Tibial nerve (tissue), 4 donors: ENCODE results near the gene CHN2. TPM values are rescaled to one million over a fixed set of nuclear protein-coding genes. Genes with fewer than 3 reads are reported as not detected.

Source experiments
- DNase-seq, 2 donors: peaks; one replicate each; pipeline ENCODE4 v3.0.0-alpha.2; 2019; ENCODE audit warnings: low spot score in 2 of 2
- H3K27ac ChIP-seq, 4 donors: fragments of 200-600 bp; sonication (generic) in 3 of 4; one replicate each; pipeline ENCODE4 v1.5.1; 2017 to 2019; ENCODE audit warnings: mild to moderate bottlenecking in 1 of 4
- H3K27me3 ChIP-seq, 2 donors: fragments of 200-600 bp; sonication (generic) in 1 of 2; one replicate each; pipeline versions ENCODE4 v1.5.1 to v1.6.0; 2017 to 2019
- H3K36me3 ChIP-seq, 3 donors: fragments of 200-600 bp; sonication (generic); one replicate each; pipeline ENCODE4 v1.5.1; 2018 to 2019
- H3K4me1 ChIP-seq, 4 donors: fragments of 200-600 bp; sonication (generic) in 3 of 4; one replicate each; pipeline ENCODE4 v1.5.1; 2017 to 2019
- H3K4me3 ChIP-seq, 4 donors: fragments of 200-600 bp; sonication (generic) in 3 of 4; one replicate each; pipeline ENCODE4 v1.5.1; 2017 to 2019; ENCODE audit warnings: mild to moderate bottlenecking in 1 of 4, moderate library complexity in 1 of 4
- H3K9me3 ChIP-seq, 4 donors: fragments of 200-600 bp; sonication (generic) in 3 of 4; one replicate each; pipeline ENCODE4 v1.5.1; 2017 to 2019
- EP300 ChIP-seq, 2 donors: sonication (generic); formaldehyde crosslinking; IDR thresholded peaks; one replicate each; pipeline ENCODE4 v1.6.1; 2017; ENCODE audit warnings: antibody characterized with exemption in 2 of 2, mild to moderate bottlenecking in 1 of 2
- POLR2A ChIP-seq, 2 donors: fragments of 450-650 bp; IDR thresholded peaks; one replicate each; pipeline ENCODE4 v1.6.1; 2017; ENCODE audit warnings: antibody characterized with exemption in 2 of 2, mild to moderate bottlenecking in 2 of 2, moderate library complexity in 2 of 2
- WGBS, 2 donors: methylation state at CpG; one replicate each; pipeline ENCODE4 v1.1.5; 2018; 5-methylcytosine and 5-hydroxymethylcytosine counted together
- total RNA-seq, 4 donors: library from RNA; depleted of rRNA; stranded (reverse); fragments of >200 nt; gene quantifications; one replicate each; pipeline ENCODE4 v1.1.0, GENCODE V29; 2016
- TF ChIP-seq, protein P1 (sequence below), 5 experiments: fragments of 200-600 bp in 3 of 5; fragments of 450-650 bp in 2 of 5; sonication (generic) in 3 of 5; IDR thresholded peaks; one replicate each; pipeline ENCODE4 v1.5.1; 2016 to 2019; ENCODE audit warnings: antibody characterized with exemption in 5 of 5, mild to moderate bottlenecking in 3 of 5, moderate library complexity in 2 of 5

CHN2 gene
- total RNA-seq, 4 donors from 2014 or later, result 3.9 to 12.6 (median 7.0) TPM

GRCh38 chr7:29495653-29496052, 301.1 kb downstream of the CHN2 start:
- no peaks in the 10 kb centered on the region for H3K9me3 ChIP-seq
- WGBS, 2 donors, result 89 to 90% methylated on average over 7 of the region's 7 CpGs

GRCh38 chr7:29496355-29497020, 301.9 kb downstream of the CHN2 start:
- no peaks in the 10 kb centered on the region for H3K36me3 ChIP-seq
- H3K27ac ChIP-seq, result no peak overlapping the region
- 89 to 94% methylated on average over 1 of the region's 1 CpG for WGBS, 2 donors
- H3K4me3 ChIP-seq, result no peak overlapping the region
- no peak for DNase-seq
- H3K4me1 ChIP-seq, result no peaks in the 10 kb centered on the region
- H3K9me3 ChIP-seq, result no peaks in the 10 kb centered on the region
- TF ChIP-seq, protein P1, sequence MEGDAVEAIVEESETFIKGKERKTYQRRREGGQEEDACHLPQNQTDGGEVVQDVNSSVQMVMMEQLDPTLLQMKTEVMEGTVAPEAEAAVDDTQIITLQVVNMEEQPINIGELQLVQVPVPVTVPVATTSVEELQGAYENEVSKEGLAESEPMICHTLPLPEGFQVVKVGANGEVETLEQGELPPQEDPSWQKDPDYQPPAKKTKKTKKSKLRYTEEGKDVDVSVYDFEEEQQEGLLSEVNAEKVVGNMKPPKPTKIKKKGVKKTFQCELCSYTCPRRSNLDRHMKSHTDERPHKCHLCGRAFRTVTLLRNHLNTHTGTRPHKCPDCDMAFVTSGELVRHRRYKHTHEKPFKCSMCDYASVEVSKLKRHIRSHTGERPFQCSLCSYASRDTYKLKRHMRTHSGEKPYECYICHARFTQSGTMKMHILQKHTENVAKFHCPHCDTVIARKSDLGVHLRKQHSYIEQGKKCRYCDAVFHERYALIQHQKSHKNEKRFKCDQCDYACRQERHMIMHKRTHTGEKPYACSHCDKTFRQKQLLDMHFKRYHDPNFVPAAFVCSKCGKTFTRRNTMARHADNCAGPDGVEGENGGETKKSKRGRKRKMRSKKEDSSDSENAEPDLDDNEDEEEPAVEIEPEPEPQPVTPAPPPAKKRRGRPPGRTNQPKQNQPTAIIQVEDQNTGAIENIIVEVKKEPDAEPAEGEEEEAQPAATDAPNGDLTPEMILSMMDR (IDR thresholded peaks at IDR 0.05), result no peak
- TF ChIP-seq EP300 (IDR thresholded peaks at IDR 0.05) (no peak), POLR2A (IDR thresholded peaks at IDR 0.05) (no peak)
- no peaks in the 10 kb centered on the region for H3K27me3 ChIP-seq

More at GRCh38 chr7:29495653-29496052, 301.1 kb downstream of the CHN2 start:
- H3K27ac ChIP-seq, result no peak overlapping the region
- TF ChIP-seq POLR2A (IDR thresholded peaks at IDR 0.05) (no peak), EP300 (IDR thresholded peaks at IDR 0.05) (no peak)
- TF ChIP-seq, protein P1 (IDR thresholded peaks at IDR 0.05), result no peak
- H3K27me3 ChIP-seq, result no peaks in the 10 kb centered on the region
- no peaks in the 10 kb centered on the region for H3K4me1 ChIP-seq
- no peak overlapping the region for H3K4me3 ChIP-seq
- H3K36me3 ChIP-seq, result no peaks in the 10 kb centered on the region
- no peak for DNase-seq

DNA sequence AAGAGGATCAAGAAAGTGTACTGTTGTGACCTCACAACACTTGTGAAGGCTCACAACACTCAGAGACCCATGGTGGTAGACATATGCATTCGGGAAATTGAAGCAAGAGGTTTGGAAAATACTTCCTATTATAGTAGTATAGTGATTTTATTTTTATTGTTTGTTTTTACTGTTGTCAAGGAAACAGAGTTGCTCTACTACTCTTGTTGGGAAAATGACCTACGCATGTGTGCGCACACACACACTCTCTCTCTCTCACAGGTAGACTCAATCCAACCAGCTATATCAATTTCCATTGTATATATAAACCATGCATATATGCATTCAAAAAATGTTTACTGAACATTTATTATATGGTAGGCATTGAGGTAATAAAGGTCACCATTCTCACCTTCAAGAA, 305.4 kb downstream of the CHN2 start:
- H3K9me3 ChIP-seq, result no peaks in the 10 kb centered on the region
- 91 to 92% methylated on average over 3 of the region's 3 CpGs for WGBS, 2 donors
- no peak for DNase-seq
- no peak overlapping the region for H3K4me3 ChIP-seq
- H3K27ac ChIP-seq, result no peak overlapping the region
- no peaks in the 10 kb centered on the region for H3K27me3 ChIP-seq
- H3K4me1 ChIP-seq, result no peaks in the 10 kb centered on the region
- TF ChIP-seq, protein P1 (IDR thresholded peaks at IDR 0.05), result no peak
- TF ChIP-seq POLR2A (IDR thresholded peaks at IDR 0.05), result no peak
- no peak for TF ChIP-seq EP300 (IDR thresholded peaks at IDR 0.05)
- H3K36me3 ChIP-seq, result no peaks in the 10 kb centered on the region

DNA sequence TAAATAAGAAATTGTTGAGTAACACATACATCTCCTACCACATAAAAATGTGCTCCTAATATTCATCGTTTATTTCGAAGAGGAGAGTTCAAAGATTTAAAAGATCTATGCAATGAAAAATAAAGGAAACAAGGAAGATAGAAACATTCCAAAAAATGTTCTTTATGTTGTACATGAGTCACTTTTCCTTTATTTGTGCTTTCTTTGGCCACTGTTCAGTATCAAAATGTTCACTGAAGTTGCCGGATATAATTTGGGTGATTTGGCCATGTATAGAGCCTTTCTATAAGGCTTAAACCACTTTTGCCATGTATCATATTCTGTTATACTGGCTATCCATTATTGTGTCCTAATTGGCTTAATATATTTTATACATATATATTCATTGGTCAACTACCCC, 306.1 kb downstream of the CHN2 start:
- no peak for DNase-seq
- H3K4me1 ChIP-seq, result no peaks in the 10 kb centered on the region
- no peaks in the 10 kb centered on the region for H3K9me3 ChIP-seq
- WGBS, 2 donors, result 71 to 75% methylated on average over 3 of the region's 3 CpGs
- H3K27me3 ChIP-seq, result no peaks in the 10 kb centered on the region
- H3K27ac ChIP-seq, result no peak overlapping the region
- H3K36me3 ChIP-seq, result no peaks in the 10 kb centered on the region
- H3K4me3 ChIP-seq, result no peak overlapping the region
- TF ChIP-seq, protein P1 (IDR thresholded peaks at IDR 0.05), result no peak
- no peak for TF ChIP-seq EP300 (IDR thresholded peaks at IDR 0.05)
- no peak for TF ChIP-seq POLR2A (IDR thresholded peaks at IDR 0.05)

DNA sequence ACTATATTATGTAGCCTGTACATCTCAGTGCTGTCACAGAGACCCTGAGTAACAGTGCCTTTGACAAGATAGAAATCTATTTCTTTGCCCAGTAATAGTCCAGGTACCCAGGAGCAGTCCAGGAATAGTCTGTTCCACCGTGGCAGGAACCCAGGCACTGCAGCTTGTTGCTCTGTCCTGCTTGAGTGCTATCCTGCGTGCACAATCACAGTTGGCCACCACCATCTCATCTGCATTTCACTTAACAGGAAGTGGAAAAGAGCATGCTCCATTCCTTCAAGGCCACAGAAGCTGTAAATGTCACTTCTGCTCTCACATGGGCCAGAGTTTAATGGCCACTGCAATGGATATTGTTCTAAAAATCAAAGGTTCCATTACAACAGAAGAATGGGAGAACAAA, 307.6 kb downstream of the CHN2 start:
- 69 to 87% methylated on average over 2 of the region's 2 CpGs for WGBS, 2 donors
- no peak overlapping the region for H3K27ac ChIP-seq
- H3K27me3 ChIP-seq, result no peaks in the 10 kb centered on the region
- DNase-seq, result no peak
- no peaks in the 10 kb centered on the region for H3K36me3 ChIP-seq
- H3K9me3 ChIP-seq, result no peaks in the 10 kb centered on the region
- TF ChIP-seq EP300 (IDR thresholded peaks at IDR 0.05), result no peak
- TF ChIP-seq, protein P1 (IDR thresholded peaks at IDR 0.05), result no peak
- no peak for TF ChIP-seq POLR2A (IDR thresholded peaks at IDR 0.05)
- H3K4me1 ChIP-seq, result no peaks in the 10 kb centered on the region
- no peak overlapping the region for H3K4me3 ChIP-seq
